Epithelial cell of alveolus of lung (primary cell): ENCODE measurements around the gene NFE2L1. TPM values are rescaled to one million over a fixed set of nuclear protein-coding genes. Genes with fewer than 3 reads are reported as not detected.

Source experiments
- total RNA-seq: library from RNA; depleted of rRNA; stranded (reverse); fragments of >200 nt; gene quantifications from 2 replicates; pipeline ENCODE4 v1.2.1, GENCODE V29; 2015

The NFE2L1 gene, protein sequence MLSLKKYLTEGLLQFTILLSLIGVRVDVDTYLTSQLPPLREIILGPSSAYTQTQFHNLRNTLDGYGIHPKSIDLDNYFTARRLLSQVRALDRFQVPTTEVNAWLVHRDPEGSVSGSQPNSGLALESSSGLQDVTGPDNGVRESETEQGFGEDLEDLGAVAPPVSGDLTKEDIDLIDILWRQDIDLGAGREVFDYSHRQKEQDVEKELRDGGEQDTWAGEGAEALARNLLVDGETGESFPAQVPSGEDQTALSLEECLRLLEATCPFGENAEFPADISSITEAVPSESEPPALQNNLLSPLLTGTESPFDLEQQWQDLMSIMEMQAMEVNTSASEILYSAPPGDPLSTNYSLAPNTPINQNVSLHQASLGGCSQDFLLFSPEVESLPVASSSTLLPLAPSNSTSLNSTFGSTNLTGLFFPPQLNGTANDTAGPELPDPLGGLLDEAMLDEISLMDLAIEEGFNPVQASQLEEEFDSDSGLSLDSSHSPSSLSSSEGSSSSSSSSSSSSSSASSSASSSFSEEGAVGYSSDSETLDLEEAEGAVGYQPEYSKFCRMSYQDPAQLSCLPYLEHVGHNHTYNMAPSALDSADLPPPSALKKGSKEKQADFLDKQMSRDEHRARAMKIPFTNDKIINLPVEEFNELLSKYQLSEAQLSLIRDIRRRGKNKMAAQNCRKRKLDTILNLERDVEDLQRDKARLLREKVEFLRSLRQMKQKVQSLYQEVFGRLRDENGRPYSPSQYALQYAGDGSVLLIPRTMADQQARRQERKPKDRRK
- total RNA-seq = 69.8 and 125 TPM in 2 replicates

DNA sequence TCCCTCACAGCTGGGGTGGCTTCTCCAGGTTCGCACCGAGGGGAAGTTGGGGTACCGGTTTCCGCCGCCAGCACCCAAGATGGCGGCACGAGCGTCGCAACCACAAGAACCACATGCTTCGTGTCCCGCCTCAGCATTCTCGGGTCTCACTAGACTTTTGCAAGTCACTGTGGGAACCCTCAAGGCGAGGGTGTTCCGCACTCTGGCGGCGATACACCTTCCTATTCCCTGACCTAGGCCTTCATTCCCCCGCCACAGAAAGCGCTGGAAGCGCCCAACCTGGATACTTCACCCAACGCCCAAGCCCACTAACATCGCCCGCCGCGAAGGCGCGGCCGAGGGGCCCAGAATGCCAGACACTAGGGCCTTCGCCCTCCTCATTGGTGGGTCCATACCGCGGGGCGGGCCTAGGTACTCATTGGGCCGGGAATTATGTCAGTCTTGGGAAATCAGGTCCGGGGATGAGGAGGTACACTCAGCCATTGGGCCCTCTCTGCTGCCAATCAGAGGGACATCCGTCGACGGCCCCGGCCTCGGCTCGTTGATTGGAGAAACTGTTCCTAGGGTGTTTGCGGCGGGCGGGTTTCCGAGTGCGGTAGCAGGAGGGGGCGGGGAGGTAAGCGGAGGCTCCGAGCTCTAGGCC, at the start of gene NFE2L1:
Gene NFE2L1 (plus strand): TSS at position 619 of the 643 bp plus-strand sequence. CDS start 2,760 bp downstream, outside the sequence.

DNA sequence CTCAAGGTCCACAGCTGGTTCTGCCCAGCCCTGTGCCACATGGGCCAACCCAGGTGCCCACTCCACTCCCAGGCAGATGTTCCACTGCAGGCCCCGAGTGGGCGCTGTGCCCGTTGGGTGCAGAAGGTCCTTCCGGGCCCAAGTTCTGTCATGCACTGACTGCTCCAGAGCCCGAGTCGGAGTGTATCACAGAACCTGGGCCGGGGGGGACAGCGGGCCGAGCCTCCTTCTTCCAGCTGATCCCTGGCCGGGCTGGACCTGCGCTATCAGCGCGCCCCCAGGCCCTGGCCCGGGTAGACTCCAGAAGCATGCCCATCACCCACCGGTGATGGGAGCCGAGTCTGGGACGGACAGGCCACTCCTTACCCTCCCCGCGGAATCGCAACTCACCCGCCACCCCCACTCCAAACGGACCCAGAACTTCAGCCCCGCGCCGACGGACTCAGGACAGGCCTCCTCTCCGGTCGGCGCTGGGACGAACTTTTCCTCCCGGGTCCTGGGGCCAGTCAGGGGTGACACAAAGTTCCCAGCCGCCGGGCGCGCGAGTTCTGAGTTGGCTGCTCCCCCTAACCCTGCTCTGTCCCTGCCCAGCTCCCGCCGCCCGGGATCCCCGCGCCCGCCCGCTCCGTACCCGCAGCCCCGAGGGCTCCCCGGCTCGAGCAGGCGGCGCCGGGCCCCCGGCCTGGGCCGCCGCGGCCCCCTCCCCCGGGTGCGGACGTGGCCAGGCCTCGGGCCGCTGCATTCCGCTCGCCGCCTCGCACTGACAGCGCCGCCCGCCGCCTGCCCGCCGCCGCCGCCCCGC, 10.9 kb upstream of the NFE2L1 start, which contains the start of gene COPZ2:
Gene COPZ2 (minus strand): TSS at position 762 of the 802 bp plus-strand sequence. CDS start 20 bp downstream, at position 742.

DNA sequence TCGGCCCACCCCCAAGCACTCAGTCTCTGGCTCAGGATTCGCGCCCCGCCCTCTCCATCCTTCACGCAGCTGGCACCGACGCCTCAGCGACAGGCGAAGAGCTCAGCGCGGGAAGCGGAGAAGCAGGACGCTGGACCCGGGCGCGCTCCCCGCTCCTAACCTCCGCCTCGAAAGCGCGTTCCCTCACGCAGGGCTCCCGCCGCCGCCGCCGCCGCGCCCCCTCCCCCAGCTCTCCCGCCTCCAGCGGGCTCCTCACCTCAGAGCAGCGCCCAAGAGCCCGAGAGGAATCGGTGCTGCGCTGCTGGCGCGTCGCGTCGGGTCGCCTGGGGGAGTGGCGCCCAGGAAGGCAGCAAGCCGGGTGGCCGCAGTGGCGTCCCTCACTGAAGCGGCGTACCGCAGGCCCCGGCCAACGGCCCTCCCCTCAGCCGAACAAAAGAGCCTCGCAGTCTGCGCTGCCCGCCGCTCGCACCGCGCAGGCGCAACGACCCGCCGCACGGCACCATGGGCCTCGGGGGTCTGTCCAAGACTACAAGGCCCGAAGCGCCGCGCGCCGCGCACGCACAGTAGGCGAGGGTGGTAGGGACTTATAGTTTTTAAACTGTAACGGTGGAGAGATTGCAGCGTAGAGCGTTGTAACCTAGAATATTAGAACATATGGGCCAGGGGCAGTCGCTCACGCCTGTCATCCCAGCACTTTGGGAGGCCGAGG, 53.0 kb downstream of the NFE2L1 start, which contains the start of gene CBX1:
Gene CBX1 (minus strand): TSS at position 467 of the 709 bp plus-strand sequence. CDS start 24,474 bp downstream, outside the sequence.

DNA sequence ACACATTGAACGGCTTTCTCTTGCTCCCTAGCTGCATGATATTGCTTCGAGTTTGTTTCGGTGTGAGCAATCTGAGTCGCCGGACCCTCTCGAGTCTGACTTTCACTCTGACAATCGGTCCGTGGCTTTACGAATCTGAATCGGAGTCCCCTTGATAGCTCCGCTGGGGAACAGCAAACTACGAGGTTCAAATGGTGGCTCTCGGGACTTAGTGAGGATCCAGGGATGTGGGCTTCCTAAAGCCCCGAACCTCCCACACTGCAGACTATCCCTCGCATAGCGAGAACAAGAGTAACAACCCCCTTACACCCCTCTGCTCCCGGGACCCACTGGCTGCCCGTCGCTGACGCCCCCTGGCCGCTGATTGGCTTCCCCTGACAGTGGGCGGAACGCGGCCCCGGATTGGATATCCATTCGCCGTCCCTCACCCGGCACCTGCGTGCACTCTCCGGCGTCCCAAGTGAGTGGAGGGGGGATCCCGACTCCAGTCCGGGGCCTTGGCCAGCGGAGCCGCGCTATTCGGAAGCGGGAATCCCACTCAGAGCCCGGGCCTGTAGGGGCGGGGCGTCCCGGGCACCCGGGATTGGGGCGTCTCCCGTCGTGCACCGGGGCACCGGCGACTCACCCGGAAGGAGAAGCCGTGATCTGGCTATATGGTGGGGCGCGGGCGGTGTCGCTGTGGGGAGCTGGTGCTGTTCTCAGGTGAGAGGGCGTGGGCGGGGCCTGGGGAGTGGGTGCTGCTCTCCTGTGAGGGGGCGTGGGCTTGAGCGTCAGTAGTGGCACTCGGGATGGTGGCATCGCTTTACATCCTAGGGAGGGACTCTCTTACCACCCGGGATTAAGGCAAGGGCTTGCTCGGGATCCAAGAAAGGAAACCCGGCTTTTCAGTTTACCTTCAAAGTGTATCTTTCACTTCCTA, 59.2 kb downstream of the NFE2L1 start, which contains the start of gene SNX11:
Gene SNX11 (plus strand): TSS at position 630 of the 919 bp plus-strand sequence. CDS start 4,278 bp downstream, outside the sequence.

Other genes with a start within 250 kb of the NFE2L1 start
- 5.9 and 10.6 TPM in 2 replicates for gene OSBPL7, start 226.6 kb upstream of the NFE2L1 start, total RNA-seq
- 56.2 and 57.4 TPM in 2 replicates for gene MRPL10, start 216.8 kb upstream of the NFE2L1 start, total RNA-seq
- 0.13 TPM in 1 of 2 replicates, not detected in the other for gene LRRC46, start 216.7 kb upstream of the NFE2L1 start, total RNA-seq
- 16.8 and 27.5 TPM in 2 replicates for gene SCRN2, start 207.1 kb upstream of the NFE2L1 start, total RNA-seq
- gene SP6, start 197.2 kb upstream of the NFE2L1 start, total RNA-seq = 0.13 TPM in 1 of 2 replicates, not detected in the other
- gene SP2, start 152.1 kb upstream of the NFE2L1 start, total RNA-seq = 2.1 and 4.6 TPM in 2 replicates
- 17.2 and 32.7 TPM in 2 replicates for gene PNPO, start 106.8 kb upstream of the NFE2L1 start, total RNA-seq
- gene PRR15L, start 90.5 kb upstream of the NFE2L1 start, total RNA-seq = 0.26 TPM in 1 of 2 replicates, not detected in the other
- 32.2 and 58.6 TPM in 2 replicates for gene CDK5RAP3, start 77.2 kb upstream of the NFE2L1 start, total RNA-seq
- gene COPZ2, start 10.6 kb upstream of the NFE2L1 start, total RNA-seq = 34.8 and 54.0 TPM in 2 replicates
- 54.4 and 64.8 TPM in 2 replicates for gene CBX1, start 53.1 kb downstream of the NFE2L1 start, total RNA-seq
- 7.7 and 12.3 TPM in 2 replicates for gene SNX11, start 59.4 kb downstream of the NFE2L1 start, total RNA-seq